A549 (cell line): ENCODE measurements around the gene MSI2. TPM values are rescaled to one million over a fixed set of nuclear protein-coding genes. Genes with fewer than 3 reads are reported as not detected.

Experiments
- ATAC-seq, 2 experiments: fragments of 200-7000 bp in 1 of 2; fragments of >200 bp in 1 of 2; cut with Nextera tagmentation in 1 of 2; cut with Tn5 transposase in 1 of 2; 3 replicates each; pipeline versions ENCODE4 v1.8.0 to v1.9.1; 2018 to 2020; ENCODE audit warnings: mild to moderate bottlenecking in 1 of 2, moderate library complexity in 1 of 2
- CTCF ChIA-PET: fragments of 300-600 bp; sonication (Branson Sonifier 250); formaldehyde crosslinking; extraction: SDS; loops from one replicate; lab custom pipeline; 2021; ENCODE audit warnings: antibody characterized with exemption, inconsistent platforms; lab: Yijun Ruan, JAX
- POLR2A ChIA-PET: fragments of 350-600 bp; formaldehyde crosslinking; extraction: SDS; loops from one replicate; lab custom pipeline; 2021; ENCODE audit warnings: antibody characterized with exemption, inconsistent platforms; lab: Yijun Ruan, JAX
- DNase-seq, 2 experiments: peaks; one replicate each; pipeline versions ENCODE4 v3.0.0 to v3.0.0-alpha.2; 2011 to 2016; ENCODE audit warnings: low read depth in 1 of 2, low spot score in 1 of 2
- FAIRE-seq: peaks from 2 replicates; lab custom pipeline; 2011; peaks lifted over from hg19 to GRCh38; lab: Jason Lieb, UNC
- H3K27ac ChIP-seq, 2 experiments: fragments of >200 bp; sonication (Bioruptor Twin); formaldehyde crosslinking; 3 replicates each; pipeline ENCODE4 v1.5.1; 2016 to 2017
- H3K4me1 ChIP-seq: fragments of >200 bp; sonication (Bioruptor Twin); formaldehyde crosslinking; 3 replicates; pipeline ENCODE4 v1.6.1; 2016
- H3K4me2 ChIP-seq: fragments of >200 bp; sonication (Bioruptor Twin); formaldehyde crosslinking; 3 replicates; pipeline ENCODE4 v1.6.1; 2016
- H3K4me3 ChIP-seq: fragments of >200 bp; sonication (Bioruptor Twin); formaldehyde crosslinking; 3 replicates; pipeline ENCODE4 v1.5.1; 2016
- H3K9me3 ChIP-seq: fragments of >200 bp; sonication (Bioruptor Twin); formaldehyde crosslinking; 3 replicates; pipeline ENCODE4 v1.6.1; 2016
- BHLHE40 ChIP-seq: IDR thresholded peaks from 2 replicates; pipeline ENCODE4 v1.6.1; 2012; ENCODE audit warnings: low read depth, low read length, inconsistent platforms
- EHMT2 ChIP-seq: fragments of 200-600 bp; sonication (generic); IDR thresholded peaks from 2 replicates; pipeline ENCODE4 v1.6.1; 2016; ENCODE audit warnings: antibody characterized with exemption, low read depth, mild to moderate bottlenecking, moderate library complexity
- EP300 ChIP-seq, 2 experiments: fragments of >200 bp; sonication (Bioruptor Twin); formaldehyde crosslinking; IDR thresholded peaks; 2 replicates in 1 of 2; 3 replicates in 1 of 2; pipeline ENCODE4 v1.6.1; 2016 to 2017
- FOSL2 ChIP-seq, 2 experiments: fragments of 450-650 bp in 1 of 2; fragments of >200 bp in 1 of 2; sonication (Bioruptor Twin) in 1 of 2; formaldehyde crosslinking; IDR thresholded peaks; 2 replicates each; pipeline versions ENCODE4 v1.5.0 to v1.6.1; 2016 to 2020; ENCODE audit warnings: mild to moderate bottlenecking in 1 of 2, moderate library complexity in 1 of 2
- HES2 ChIP-seq: fragments of >200 bp; sonication (Bioruptor Twin); formaldehyde crosslinking; IDR thresholded peaks from 2 replicates; pipeline ENCODE4 v1.6.1; 2016
- HEYL ChIP-seq: fragments of 250-450 bp; sonication (Bioruptor Pico); IDR thresholded peaks from 2 replicates; pipeline ENCODE4 v1.8.0; 2021; ENCODE audit warnings: mild to moderate bottlenecking, moderate library complexity
- JUN ChIP-seq, 2 experiments: fragments of >200 bp; sonication (Bioruptor Twin); formaldehyde crosslinking; IDR thresholded peaks; 2 replicates in 1 of 2; 3 replicates in 1 of 2; pipeline ENCODE4 v1.6.1; 2016 to 2017
- KDM1A ChIP-seq: fragments of 200-600 bp; sonication (generic); IDR thresholded peaks from 2 replicates; pipeline ENCODE4 v1.6.1; 2016; ENCODE audit warnings: low read depth, mild to moderate bottlenecking
- MAFK ChIP-seq: fragments of 450-650 bp; IDR thresholded peaks from 2 replicates; pipeline ENCODE4 v1.6.1; 2014; ENCODE audit not compliant: partially characterized antibody
- NFE2L2 ChIP-seq: fragments of 150-350 bp; conservative IDR thresholded peaks from 2 replicates; pipeline ENCODE4 v1.6.1; 2014; ENCODE audit warnings: low read length
- RFX5 ChIP-seq: fragments of 450-650 bp; IDR thresholded peaks from 2 replicates; pipeline ENCODE4 v1.7.1; 2014; ENCODE audit warnings: antibody characterized with exemption, mild to moderate bottlenecking, moderate library complexity
- USF2 ChIP-seq: fragments of 450-650 bp; IDR thresholded peaks from 2 replicates; pipeline ENCODE4 v1.6.1; 2014; ENCODE audit warnings: antibody characterized with exemption
- ZC3H11A ChIP-seq: fragments of 450-650 bp; IDR thresholded peaks from 2 replicates; pipeline ENCODE4 v1.6.1; 2014; ENCODE audit warnings: antibody characterized with exemption, mild to moderate bottlenecking
- ZSCAN20 ChIP-seq: fragments of 250-450 bp; sonication (Bioruptor Pico); IDR thresholded peaks from 2 replicates; pipeline ENCODE4 v1.8.0; 2022; ENCODE audit warnings: mild to moderate bottlenecking, moderate library complexity
- WGBS: methylation state at CpG from one replicate; pipeline ENCODE4 v1.1.6; 2017; ENCODE audit errors: missing lambda C conversion rate; 5-methylcytosine and 5-hydroxymethylcytosine counted together
- polyA plus RNA-seq, 4 experiments: library from polyadenylated mRNA; depleted of rRNA in 3 of 4; stranded (reverse); fragments of >200 nt; fragmentation: RNase III in 1 of 4; extraction: RNeasy Plus Mini Kit Qiagen cat#74134 plus additional on column Dnase treatment in 1 of 4; gene quantifications; 2 replicates in 3 of 4; 3 replicates in 1 of 4; pipeline ENCODE4 v1.2.3, GENCODE V29; 2011 to 2017

The MSI2 gene
- polyA plus RNA-seq, 2 of the 4 experiments (the other 2 are of a cell fraction), result 43.6 to 44.4 TPM

DNA sequence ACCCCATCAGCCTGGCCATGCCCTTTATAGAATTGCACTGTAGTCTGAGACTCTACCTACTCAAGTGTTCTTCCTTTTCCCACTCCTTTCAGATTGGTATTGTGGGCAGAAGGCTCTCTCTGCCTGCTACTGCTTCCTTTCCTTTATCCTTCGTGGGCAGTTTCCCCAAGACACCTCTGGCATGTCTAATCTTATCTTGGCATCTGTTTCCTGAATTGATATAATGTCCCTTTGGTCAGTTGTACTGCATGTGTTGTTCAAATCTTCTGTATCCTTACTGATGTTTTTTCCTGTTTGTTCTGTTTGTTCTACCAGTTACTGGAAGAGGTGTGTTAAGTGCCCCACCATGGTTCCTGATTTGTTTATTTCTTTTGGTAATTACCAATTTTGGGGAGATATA, 29.5 kb upstream of the MSI2 start (continued):
- TF ChIP-seq EP300 (IDR thresholded peaks at IDR 0.05), result no peak
- TF ChIP-seq KDM1A, result no peak

GRCh38 chr17:57228911-57229310, 27.4 kb upstream of the MSI2 start:
- Histone ChIP-seq H3K4me2 (no peak overlapping the region), H3K4me3 (no peak overlapping the region), H3K4me1 (no peaks in the 10 kb centered on the region), H3K9me3 (no peaks in the 10 kb centered on the region), H3K27ac (no peak overlapping the region)
- DNase-seq (no peak), FAIRE-seq (no peak), ATAC-seq (no peak)
- ChIA-PET POLR2A (no interaction called here), CTCF (interaction anchor here (1.2 to 5.7 kb wide), 3 partner anchors 14 to 555 kb away, joined by 3 to 38 read pairs (median 7); no protein-coding TSS in a partner anchor)
- no peak for TF ChIP-seq USF2
- no peak for TF ChIP-seq FOSL2 (IDR thresholded peaks at IDR 0.05)
- TF ChIP-seq FOSL2 (CRISPR knock-in tag; IDR thresholded peaks at IDR 0.05), result no peak
- TF ChIP-seq JUN (IDR thresholded peaks at IDR 0.05), result no peak
- TF ChIP-seq HEYL (CRISPR knock-in tag), result no peak
- no peak for TF ChIP-seq EHMT2
- TF ChIP-seq BHLHE40, result no peak
- TF ChIP-seq NFE2L2, result no peak
- TF ChIP-seq RFX5, result no peak
- WGBS, result 37% methylated on average over 4 of the region's 4 CpGs

GRCh38 chr17:57234061-57234738, 22.1 kb upstream of the MSI2 start:
- POLR2A ChIA-PET, result no interaction called here

GRCh38 chr17:57234739-57235092, 21.6 kb upstream of the MSI2 start:
- Histone ChIP-seq H3K27ac (no peak overlapping the region), H3K4me2 (no peak overlapping the region), H3K4me1 (no peaks in the 10 kb centered on the region), H3K9me3 (no peaks in the 10 kb centered on the region), H3K4me3 (no peak overlapping the region)
- FAIRE-seq (no peak), ATAC-seq (no peak), DNase-seq (no peak)
- TF ChIP-seq FOSL2 (IDR thresholded peaks at IDR 0.05) (no peak), FOSL2 (CRISPR knock-in tag; IDR thresholded peaks at IDR 0.05) (no peak)
- ChIA-PET POLR2A (no interaction called here), CTCF (interaction anchor here (0.6 to 1.4 kb wide), 3 partner anchors 8 to 549 kb away, joined by 3 to 8 read pairs (median 3); no protein-coding TSS in a partner anchor)
- WGBS, result 30% methylated on average over 1 of the region's 1 CpG

More at GRCh38 chr17:57234061-57234738, 22.1 kb upstream of the MSI2 start:
- no peak for FAIRE-seq
- H3K4me2 ChIP-seq, result no peak overlapping the region
- H3K4me1 ChIP-seq, result no peaks in the 10 kb centered on the region
- ATAC-seq, result no peak
- no peak for DNase-seq
- no peak for TF ChIP-seq HES2
- TF ChIP-seq MAFK, result peak; percentile 49
- H3K9me3 ChIP-seq, result no peaks in the 10 kb centered on the region
- H3K4me3 ChIP-seq, result no peak overlapping the region
- CTCF ChIA-PET, result interaction anchor here (0.6 to 1.4 kb wide), 3 partner anchors 9 to 549 kb away, joined by 3 to 8 read pairs (median 3); no protein-coding TSS in a partner anchor
- no peak overlapping the region for H3K27ac ChIP-seq
- 56% methylated on average over 2 of the region's 2 CpGs for whole genome bisulfite sequencing

GRCh38 chr17:57235124-57235523, 21.2 kb upstream of the MSI2 start:
- ATAC-seq (no peak), DNase-seq (no peak), FAIRE-seq (no peak)
- ChIA-PET CTCF (interaction anchor here (1.4 kb wide), 1 partner anchor 8 kb away, joined by 8 read pairs; no protein-coding TSS in a partner anchor), POLR2A (no interaction called here)
- H3K27ac ChIP-seq, result no peak overlapping the region
- H3K9me3 ChIP-seq, result no peaks in the 10 kb centered on the region
- TF ChIP-seq ZC3H11A, result no peak
- no peak for TF ChIP-seq ZSCAN20
- H3K4me3 ChIP-seq, result no peak overlapping the region
- WGBS, result 80% methylated on average over 6 of the region's 6 CpGs
- H3K4me2 ChIP-seq, result no peak overlapping the region
- H3K4me1 ChIP-seq, result no peaks in the 10 kb centered on the region
